GM21786 (cell line): Measurements from ENCODE around the gene AMN.

Source experiments
- ATAC-seq: cut with Tn5 transposase; IDR thresholded peaks from one replicate; pipeline ENCODE4 v1.9.1; 2021; ENCODE audit not compliant: unreplicated experiment

AMN gene

DNA sequence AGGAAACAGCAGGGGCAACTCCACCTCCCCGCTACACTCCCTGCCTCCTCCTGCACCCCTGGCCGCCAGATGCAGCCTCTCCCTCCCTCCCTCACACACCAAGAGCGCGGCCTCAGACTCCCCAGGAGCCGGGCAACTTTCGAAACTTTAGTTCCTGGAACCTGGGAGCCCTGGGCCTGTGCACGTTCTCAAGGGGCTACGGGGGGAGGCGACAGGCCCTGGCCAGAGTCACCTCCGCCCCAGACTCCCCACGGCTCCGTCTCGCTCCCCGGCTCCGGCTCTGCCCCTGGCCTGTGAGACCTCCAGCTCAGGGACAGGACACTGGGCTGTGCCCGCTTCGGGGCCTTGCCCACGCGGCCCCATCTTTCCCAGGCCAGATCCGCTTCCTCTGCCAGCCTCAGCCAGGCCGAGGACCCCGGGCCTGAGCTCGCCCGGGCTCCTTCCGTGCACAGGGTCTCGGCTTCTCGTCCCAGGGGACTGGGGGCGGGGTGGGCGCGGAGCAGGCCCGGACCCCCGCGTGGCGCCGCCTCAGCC, 5.5 kb downstream of the AMN start:
- peak; percentile 18 for ATAC-seq

DNA sequence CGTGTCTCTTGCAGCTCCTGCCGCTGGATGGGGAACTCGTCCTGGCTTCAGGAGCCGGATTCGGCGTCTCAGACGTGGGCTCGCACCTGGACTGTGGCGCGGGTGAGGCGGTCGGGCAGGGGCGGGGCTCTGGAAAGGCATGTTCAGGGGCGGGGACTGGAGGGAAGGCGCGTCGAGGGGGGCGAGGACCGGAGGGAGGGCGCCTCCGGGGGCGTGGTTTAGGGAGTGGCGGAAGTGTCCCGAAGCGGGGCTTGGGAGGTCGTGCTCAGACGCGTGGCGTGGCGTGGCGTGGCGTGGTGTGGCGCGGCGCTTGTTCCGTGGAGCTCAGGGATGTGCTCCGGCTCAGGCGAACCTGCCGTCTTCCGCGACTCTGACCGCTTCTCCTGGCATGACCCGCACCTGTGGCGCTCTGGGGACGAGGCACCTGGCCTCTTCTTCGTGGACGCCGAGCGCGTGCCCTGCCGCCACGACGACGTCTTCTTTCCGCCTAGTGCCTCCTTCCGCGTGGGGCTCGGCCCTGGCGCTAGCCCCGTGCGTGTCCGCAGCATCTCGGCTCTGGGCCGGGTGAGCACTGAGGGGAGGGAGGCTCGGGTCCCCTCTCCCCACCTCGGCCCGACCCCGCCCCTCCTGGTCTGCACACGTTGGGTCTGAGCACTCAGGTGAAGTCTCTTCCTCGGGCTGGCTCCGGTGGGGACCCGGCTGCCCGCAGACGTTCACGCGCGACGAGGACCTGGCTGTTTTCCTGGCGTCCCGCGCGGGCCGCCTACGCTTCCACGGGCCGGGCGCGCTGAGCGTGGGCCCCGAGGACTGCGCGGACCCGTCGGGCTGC, 6.2 kb downstream of the AMN start:
- ATAC-seq: peak; percentile 61

DNA sequence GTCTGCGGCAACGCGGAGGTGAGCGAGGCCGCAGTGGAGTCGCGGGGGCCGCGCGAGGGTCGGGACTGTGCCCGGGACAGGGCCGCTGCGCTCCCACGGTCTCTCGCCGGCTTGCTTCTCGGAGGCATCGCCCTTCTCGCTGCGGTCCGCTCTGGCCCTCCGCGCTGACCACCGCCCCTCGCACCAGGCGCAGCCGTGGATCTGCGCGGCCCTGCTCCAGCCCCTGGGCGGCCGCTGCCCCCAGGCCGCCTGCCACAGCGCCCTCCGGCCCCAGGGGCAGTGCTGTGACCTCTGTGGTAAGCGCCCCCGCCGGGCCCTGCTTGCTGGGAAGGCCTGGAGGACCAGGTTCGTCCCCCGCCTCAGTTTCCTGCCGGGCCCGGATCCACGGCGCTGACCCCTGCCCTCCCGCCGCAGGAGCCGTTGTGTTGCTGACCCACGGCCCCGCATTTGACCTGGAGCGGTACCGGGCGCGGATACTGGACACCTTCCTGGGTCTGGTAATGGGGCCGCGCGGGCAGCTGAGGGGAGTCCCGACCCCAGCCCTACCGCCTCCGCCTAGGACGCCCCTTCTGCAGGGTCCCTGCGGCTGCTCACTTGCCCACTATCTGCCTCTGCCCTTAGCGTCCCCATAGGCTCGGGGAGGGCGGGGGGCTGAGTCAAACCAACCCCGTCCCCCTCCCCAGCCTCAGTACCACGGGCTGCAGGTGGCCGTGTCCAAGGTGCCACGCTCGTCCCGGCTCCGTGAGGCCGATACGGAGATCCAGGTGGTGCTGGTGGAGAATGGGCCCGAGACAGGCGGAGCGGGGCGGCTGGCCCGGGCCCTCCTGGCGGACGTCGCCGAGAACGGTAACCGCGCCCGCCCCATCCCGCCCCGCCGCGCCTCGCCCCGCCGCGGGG, 7.0 kb downstream of the AMN start:
- no peak for ATAC-seq

DNA sequence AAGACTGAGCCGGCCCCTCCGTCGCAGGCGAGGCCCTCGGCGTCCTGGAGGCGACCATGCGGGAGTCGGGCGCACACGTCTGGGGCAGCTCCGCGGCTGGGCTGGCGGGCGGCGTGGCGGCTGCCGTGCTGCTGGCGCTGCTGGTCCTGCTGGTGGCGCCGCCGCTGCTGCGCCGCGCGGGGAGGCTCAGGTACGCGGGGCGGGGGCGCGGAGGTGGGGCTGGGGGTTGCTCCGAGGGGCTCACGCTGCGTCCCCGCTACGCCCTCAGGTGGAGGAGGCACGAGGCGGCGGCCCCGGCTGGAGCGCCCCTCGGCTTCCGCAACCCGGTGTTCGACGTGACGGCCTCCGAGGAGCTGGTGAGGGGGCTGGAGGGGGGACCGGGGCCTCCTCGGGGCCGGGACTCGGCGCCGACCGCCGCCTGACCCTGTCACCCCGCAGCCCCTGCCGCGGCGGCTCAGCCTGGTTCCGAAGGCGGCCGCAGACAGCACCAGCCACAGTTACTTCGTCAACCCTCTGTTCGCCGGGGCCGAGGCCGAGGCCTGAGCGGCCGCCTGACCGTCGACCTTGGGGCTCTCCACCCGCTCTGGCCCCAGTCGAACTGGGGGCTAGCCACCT, 7.8 kb downstream of the AMN start:
- ATAC-seq: no peak

DNA sequence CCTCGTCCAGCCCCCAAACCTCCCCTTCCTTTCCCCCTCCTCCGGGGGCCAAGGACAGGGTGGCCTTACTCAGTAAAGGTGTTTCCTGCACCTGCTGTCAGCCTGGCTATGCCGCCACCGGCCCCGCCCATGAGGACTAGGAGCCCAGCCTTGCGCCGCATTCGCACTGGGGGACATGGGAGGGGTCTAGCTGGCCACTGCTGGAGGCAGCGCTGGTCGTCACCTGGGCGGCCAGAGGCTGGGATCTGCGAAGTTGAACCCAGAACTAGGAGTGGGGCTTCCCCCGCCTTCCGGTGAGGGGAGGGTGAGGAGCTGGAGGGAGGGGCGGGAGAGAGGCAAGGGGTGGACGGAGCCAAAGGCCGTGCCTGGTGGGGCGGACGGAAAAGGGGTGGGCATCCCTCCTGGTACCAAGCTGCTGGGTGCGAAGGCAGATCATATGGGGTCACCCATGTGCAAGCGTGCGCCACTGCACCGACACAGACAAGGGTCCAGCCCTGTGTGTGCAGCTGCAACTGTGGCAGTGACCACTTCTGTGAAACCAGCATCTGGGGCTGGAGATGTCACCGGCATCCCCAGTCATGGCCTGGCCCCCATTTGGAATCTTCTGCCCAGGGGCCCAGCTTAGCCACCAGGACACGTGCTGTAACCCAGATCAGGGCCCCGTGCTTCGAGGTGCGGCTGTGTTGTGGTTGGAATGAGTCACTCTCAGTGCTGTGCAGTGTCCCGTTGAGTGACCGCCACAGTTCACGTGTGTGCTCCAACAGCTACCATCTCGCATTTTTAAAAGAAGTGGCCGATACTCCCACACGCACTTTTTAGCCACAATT, 8.5 kb downstream of the AMN start:
- ATAC-seq: no peak

DNA sequence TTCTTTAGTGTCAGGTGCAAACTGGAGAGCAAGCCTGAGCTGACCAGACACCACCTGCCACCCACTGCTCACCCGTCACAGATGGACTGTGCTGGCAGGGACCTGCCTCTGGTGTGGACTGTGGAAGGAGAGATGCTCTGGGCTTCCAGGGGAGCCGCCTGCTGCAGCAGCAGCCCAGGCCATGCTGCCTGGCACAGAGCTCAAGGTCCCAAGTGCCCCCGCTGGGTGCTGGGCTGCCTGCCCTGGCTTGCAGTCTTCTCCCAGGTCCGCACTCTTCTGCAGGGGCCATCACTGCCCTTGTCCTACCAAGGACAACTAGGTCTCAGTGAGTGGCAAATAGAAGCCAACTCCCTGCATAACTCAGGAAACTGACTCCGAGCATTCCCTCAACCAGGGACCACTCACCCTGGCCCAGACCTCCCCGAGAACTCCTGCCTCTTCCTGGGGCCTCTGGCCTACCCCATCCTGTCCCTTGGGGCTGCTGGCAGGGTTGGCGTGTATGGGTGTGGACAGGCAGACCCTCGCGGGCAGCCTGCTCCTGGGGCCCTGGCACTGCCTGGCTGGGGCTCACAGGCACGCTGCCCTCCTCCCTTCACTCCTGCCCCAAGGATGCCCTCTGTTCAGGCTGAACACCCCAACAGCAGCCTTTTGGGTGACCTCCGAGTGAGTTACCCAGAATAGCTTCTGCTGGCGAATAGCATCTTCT, 9.3 kb downstream of the AMN start:
- no peak for ATAC-seq

DNA sequence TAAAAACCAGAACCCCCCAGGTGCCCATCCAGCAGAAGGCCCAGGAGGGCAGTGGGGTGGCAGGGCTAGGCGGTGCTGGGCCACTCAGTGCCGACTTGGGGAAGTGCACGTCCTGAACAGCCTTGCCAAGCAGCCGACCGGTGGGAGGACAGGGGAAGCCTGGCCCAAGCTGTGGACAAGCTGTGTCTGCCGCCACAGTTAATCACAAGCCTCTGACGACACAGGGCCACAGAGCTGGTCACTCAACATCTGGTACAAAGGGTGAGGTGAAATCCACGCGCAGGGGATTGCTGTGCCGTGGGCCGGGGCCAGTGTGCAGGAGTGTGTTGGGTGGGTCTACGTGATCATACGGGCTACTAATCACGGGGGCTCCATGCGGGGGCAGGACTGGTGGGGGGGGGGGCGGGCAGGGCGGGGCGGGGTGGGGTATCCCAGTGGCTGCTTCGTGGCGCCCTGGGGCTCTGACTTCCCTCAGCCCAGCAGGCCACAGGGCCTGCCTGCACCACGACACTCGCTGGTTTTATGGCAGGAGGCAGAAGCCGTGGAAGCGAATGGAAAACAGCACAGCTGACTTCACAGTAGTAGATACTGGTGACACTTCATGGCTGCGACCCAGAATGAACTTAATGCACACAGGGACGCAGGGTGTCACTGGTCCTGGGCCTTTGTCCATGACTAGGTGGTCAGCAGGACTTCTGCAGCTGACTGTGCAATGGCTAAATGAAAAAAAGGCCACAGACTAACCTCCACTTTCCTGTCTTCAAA, 10.2 kb downstream of the AMN start:
- no peak for ATAC-seq

DNA sequence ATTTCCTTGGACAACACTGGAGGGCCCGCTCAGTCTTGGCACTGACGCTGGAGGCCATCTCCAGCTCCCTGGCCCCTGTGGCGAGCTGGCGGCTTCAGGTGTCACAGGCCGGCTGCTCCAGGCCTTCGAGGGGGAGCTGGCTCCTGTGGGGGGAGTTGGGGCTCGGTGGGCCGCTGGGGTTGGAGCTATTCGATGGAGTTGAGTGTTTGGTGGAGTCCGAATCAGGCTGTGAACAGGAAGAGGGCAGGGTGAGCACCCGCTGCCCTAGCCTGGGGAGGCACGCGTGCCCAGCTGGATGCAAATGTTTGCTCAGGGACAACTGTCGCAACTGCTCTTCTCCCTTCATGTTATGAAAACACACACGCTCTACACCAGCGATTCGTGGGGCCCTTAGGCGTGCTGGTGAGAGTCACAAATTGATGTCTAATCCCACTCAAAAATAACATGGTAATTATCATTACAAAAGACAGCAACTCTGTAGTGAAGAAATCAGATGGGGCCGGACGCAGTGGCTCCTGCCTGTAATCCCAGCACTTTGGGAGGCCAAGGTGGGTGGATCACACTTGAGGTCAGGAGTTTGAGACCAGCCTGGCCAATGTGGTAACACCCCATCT, 11.3 kb downstream of the AMN start:
- ATAC-seq: no peak

DNA sequence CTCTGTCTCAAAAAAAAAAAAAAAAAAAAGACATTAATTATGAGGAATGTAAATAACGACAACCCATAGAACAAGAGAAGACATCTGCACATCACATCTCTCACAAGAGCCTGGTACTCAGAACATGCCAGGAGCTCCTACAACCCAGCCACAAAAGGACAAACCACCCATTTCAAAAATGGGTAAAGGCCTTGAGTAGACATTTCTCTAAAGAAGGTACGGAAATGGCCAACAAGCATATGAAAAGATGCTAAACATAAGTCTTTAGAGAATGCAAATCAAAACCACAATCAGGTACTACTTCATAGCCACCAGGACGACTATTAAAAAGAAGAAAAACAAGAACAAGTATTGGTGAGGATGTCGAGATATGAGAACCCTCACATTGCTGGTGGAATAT, 13.3 kb downstream of the AMN start:
- no peak for ATAC-seq

DNA sequence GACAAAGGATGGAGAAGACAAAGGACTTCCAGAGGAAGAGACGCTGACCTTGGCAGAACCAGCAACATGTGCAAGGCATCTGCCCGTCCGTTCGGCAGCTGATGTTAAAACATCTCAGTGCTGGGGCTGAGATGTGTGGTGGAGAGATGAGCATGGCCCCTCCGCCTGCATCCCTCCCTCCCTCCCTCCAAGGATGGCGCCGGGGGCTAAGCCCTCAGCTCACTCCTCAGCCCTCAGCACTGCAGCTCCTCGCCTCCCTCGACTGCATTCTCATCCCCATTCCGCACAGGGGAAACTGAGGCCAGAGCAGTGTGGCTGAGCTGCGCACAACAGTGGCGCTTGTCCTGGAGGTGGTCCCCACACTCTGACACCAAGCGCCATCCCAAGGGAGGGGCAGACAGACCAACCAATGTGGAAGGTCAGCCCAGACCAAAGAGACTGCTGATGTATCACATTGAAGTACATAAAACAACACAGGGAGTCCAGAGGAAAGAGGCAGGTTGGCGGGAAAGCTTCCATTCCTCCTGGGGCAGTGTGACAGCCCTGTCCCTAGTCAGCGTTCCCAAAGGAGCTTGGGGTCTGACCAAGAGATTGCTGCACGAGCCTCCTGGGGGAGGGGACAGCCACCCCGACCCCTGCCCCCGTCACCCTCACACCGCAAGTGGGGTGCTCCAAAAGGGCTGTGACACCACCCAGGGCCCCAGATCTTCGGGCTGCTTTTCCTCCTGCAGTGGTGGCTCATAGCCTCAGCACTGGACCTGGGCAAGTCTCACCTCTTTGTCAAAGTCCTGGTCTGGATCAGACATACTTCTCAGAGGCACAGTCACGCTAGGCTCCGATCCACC, 15.1 kb downstream of the AMN start:
- no peak for ATAC-seq

DNA sequence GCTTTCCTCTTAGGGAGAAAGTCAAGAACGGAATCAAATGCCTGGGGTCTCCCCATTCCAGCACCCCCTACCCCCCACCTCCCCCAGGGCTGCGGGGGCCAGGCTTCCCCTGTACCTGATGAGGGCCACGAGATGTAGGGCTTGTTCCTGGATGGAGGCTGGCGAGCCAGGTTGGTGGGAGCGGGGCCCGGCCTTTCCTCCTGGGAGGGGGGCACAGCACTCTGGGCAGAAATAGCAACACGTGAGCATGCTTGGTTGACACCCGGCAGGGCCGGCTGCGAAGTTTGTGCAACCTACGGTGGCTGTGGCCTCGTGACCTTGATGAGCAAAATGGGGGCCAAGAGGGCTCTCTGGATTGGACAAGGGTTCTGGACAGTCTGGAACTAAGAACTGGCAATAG, 15.7 kb downstream of the AMN start:
- ATAC-seq: no peak

DNA sequence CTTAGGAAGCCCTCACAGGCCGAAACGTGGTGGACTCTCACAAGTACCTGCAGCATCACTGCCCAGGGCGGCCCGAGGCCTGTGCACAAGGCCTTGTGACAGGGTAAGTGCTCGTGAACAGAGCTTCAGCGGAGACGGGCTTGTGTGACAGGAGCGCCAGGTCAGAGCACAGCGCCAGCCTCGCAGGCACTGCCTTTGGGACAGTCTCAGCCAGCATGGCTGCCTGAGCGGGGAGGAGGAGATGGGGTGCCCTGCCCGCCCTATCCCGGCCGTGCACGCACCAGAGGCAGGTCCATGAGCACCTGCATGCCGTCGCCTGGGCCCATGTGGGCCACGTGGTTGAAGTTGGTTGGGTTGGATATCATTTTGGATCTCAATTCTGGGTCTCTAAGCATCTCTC, 16.9 kb downstream of the AMN start:
- ATAC-seq: no peak

DNA sequence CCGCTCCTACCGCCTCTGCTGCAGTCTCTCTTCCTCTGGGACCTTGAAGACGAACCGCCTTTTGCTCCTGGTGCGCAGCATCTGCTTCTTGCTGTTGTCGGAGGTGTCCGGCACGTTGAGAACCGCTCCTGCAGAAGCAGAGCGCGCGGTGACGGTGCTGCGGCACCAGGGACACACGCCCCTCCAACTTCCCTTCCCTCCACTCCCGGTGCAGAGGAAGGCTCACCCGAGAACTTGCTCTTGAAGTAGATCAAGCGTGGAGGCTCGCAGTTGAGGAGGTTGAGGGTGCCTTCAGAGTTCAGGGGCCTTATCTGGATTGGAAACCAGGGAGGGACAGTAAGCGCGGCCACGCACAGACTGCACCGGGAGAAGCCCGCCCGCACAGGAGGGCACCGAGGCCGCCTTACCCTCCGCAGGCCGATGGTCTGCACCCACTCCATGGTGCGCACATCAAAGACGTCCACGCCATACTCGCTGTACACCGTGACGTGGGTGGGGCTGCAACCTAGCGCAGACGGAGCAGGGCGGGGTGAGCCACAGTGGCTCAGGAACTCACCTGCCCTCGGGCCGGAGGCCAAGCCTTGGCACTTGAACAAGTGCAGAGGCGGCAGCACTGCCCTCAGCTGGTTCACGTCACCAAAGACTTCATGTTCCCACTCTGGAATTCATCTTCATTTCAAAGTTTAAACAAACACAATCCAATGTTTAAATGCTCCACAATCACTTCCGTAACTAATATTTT, 17.5 kb downstream of the AMN start:
- ATAC-seq: no peak

DNA sequence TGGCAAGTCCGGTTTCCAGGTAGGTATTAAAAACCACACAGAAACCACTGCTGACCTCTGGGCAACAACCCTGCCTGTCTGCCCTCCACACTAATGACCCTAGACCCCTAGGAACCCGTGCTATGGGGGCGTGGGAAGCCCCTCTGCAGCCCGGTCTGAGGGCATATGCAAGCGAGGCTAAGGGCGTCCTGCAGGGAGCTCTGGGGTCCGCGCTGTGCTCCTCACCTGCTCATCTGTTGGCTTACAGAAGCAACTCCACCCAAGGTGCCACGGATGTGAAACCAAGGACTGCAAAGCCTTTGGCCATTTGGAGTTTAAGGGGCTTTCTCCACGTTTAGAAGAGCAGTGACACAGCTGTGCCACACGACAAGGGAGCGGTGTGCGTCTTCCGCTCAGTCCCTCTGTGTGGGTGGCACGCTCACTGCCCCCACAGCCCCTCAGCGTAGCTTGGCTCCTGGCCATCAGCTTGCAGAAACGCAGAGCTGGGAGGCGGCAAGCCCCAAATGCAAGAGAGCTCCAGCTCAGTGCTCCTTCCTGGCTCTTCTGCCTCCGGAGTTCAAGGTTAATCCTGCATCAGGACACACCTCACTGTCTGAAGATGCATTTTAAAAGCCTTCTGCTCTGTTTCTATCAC, 18.4 kb downstream of the AMN start:
- ATAC-seq: no peak

DNA sequence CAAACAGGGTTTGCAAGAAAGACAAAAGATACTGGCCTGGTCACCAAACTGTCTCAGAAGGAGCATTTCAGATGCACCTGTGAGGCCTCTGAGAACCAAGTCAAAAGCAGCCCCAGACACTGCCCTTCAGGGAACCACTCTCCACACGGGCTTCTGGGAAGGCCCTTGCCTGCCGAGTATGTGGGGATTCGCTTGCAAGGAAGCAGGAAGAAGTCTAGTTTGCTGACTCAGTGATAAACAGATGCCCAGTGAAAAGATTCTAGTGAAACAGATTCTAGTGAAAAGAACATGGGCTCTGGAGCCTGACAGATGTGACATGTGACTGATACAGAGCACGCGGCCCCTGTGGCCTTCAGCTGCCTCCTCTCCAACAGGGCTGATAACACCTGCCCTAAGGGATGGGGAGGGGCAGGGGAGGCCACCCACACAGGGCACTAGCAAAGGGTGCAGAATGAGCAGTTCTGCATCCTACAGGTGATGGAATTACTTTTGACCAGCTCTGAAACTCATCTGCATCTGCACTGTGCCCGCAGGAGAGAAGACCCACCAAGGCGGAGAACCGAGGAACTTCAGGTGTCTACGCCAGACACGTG, 19.1 kb downstream of the AMN start:
- ATAC-seq: no peak

DNA sequence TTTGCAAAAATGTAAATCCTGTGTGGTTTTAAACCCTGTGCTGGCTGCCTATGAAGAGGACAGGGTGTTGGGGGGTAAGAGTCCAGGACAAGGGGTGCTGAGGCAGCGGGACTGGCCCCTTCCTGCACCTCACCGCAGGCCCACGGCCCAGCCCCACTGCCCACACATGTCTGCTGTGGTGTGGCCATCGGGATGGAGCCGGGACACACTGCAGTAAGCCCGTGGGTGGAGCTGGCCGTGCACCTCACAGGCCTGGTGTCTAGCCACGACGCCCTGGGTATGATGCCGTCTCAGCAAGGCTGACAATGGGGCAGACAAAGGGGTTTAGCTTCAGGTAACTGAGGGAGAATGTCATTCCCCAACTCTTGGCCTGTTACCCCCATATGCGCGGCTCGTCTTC, 19.6 kb downstream of the AMN start:
- no peak for ATAC-seq
